GM19240 (cell line): ENCODE data around the gene GNAO1.

Experiments
- DNase-seq: peaks from one replicate; pipeline ENCODE4 v3.0.0; 2011; ENCODE audit warnings: low spot score; ENCODE audit not compliant: insufficient read length

The GNAO1 gene

GRCh38 chr16:56265184-56265583 lies 73.9 kb downstream of the GNAO1 start:
- no peak for DNase-seq

GRCh38 chr16:56265746-56266145 lies 74.5 kb downstream of the GNAO1 start:
- no peak for DNase-seq

- DNase-seq: no peak
These were observed 75.6 kb downstream of the GNAO1 start for GRCh38 chr16:56266641-56267607.

- DNase-seq: no peak
These were observed 76.6 kb downstream of the GNAO1 start for GRCh38 chr16:56267888-56268287.

- no peak for DNase-seq
These were observed 77.5 kb downstream of the GNAO1 start for GRCh38 chr16:56268799-56269198.

- DNase-seq: no peak
These were observed 78.0 kb downstream of the GNAO1 start for GRCh38 chr16:56269281-56269680.

- DNase-seq: no peak
These were observed 78.8 kb downstream of the GNAO1 start for GRCh38 chr16:56269811-56270684.

- no peak for DNase-seq
These were observed 79.5 kb downstream of the GNAO1 start for GRCh38 chr16:56270828-56271227.

- DNase-seq: no peak
These were observed 81.2 kb downstream of the GNAO1 start for GRCh38 chr16:56272583-56272894.

GRCh38 chr16:56273615-56274014 lies 82.3 kb downstream of the GNAO1 start:
- no peak for DNase-seq

- DNase-seq: no peak
These were observed 83.1 kb downstream of the GNAO1 start for GRCh38 chr16:56274369-56274768.

- no peak for DNase-seq
These were observed 83.8 kb downstream of the GNAO1 start for GRCh38 chr16:56275076-56275475.

- no peak for DNase-seq
These were observed 84.5 kb downstream of the GNAO1 start for GRCh38 chr16:56275801-56276200.

- DNase-seq: no peak
These were observed 85.8 kb downstream of the GNAO1 start for GRCh38 chr16:56277075-56277474.

GRCh38 chr16:56278196-56278855 lies 87.0 kb downstream of the GNAO1 start:
- no peak for DNase-seq

- DNase-seq: no peak
These were observed 87.8 kb downstream of the GNAO1 start for GRCh38 chr16:56279132-56279531.

- no peak for DNase-seq
These were observed 88.6 kb downstream of the GNAO1 start for GRCh38 chr16:56279914-56280313.

GRCh38 chr16:56281249-56281805 lies 90.0 kb downstream of the GNAO1 start:
- no peak for DNase-seq

GRCh38 chr16:56282451-56282850 lies 91.2 kb downstream of the GNAO1 start:
- DNase-seq: no peak

- DNase-seq: no peak
These were observed 93.2 kb downstream of the GNAO1 start for GRCh38 chr16:56284521-56284920.

- DNase-seq: no peak
These were observed 95.5 kb downstream of the GNAO1 start for GRCh38 chr16:56286809-56287208.
